Gastroesophageal sphincter (tissue), 4 donors: ENCODE measurements around the gene ACTA1. TPM values are rescaled to one million over a fixed set of nuclear protein-coding genes. Genes with fewer than 3 reads are reported as not detected.

Source experiments
- ATAC-seq: fragments of 150-250 bp; one replicate; pipeline ENCODE4 v1.9.1; 2016; ENCODE audit warnings: mild to moderate bottlenecking, moderate library complexity
- H3K27ac ChIP-seq, 4 donors: fragments of 200-600 bp; sonication (generic) in 3 of 4; 1 replicate in 3 of 4; 2 replicates in 1 of 4; pipeline ENCODE4 v1.5.1; 2016 to 2019
- H3K27me3 ChIP-seq: fragments of 200-600 bp; sonication (generic); one replicate; pipeline ENCODE4 v1.5.1; 2019
- H3K36me3 ChIP-seq, 2 donors: fragments of 200-600 bp; sonication (generic); one replicate each; pipeline ENCODE4 v1.5.1; 2019; ENCODE audit warnings: control low read depth in 1 of 2
- H3K4me1 ChIP-seq, 3 donors: fragments of 200-600 bp; sonication (generic); 1 replicate in 2 of 3; 2 replicates in 1 of 3; pipeline ENCODE4 v1.5.1; 2016 to 2019; ENCODE audit warnings: control low read depth in 2 of 3
- H3K4me3 ChIP-seq, 2 donors: fragments of 200-600 bp; sonication (generic); one replicate each; pipeline ENCODE4 v1.5.1; 2019; ENCODE audit warnings: mild to moderate bottlenecking in 1 of 2, moderate library complexity in 1 of 2
- H3K9me3 ChIP-seq, 3 donors: fragments of 200-600 bp; sonication (generic); one replicate each; pipeline ENCODE4 v1.5.1; 2017 to 2019; ENCODE audit warnings: control low read depth in 2 of 3
- EP300 ChIP-seq: sonication (generic); formaldehyde crosslinking; IDR thresholded peaks from one replicate; pipeline ENCODE4 v1.6.1; 2017; ENCODE audit warnings: antibody characterized with exemption, mild to moderate bottlenecking
- POLR2A ChIP-seq, 2 donors: fragments of 450-650 bp; IDR thresholded peaks; one replicate each; pipeline ENCODE4 v1.6.1; 2017; ENCODE audit warnings: antibody characterized with exemption in 2 of 2, mild to moderate bottlenecking in 2 of 2, moderate library complexity in 1 of 2
- POLR2AphosphoS5 ChIP-seq: sonication (generic); formaldehyde crosslinking; IDR thresholded peaks from one replicate; pipeline ENCODE4 v1.6.1; 2017; ENCODE audit warnings: antibody characterized with exemption
- WGBS, 2 donors: methylation state at CpG; one replicate each; pipeline ENCODE4 v1.1.5; 2018; ENCODE audit warnings: low coverage in 1 of 2; 5-methylcytosine and 5-hydroxymethylcytosine counted together
- total RNA-seq, 4 donors: library from RNA; depleted of rRNA; stranded (reverse); fragments of >200 nt; gene quantifications; one replicate each; pipeline ENCODE4 v1.1.0, GENCODE V29; 2016
- TF ChIP-seq, protein P1 (sequence below), 4 experiments: fragments of 200-600 bp in 2 of 4; fragments of 450-650 bp in 2 of 4; sonication (generic) in 1 of 4; IDR thresholded peaks; one replicate each; pipeline ENCODE4 v1.5.1; 2017 to 2019; ENCODE audit warnings: antibody characterized with exemption in 4 of 4, mild to moderate bottlenecking in 2 of 4, moderate library complexity in 2 of 4

The ACTA1 gene
- total RNA-seq, 4 donors from 2014 or later = 0.27 to 0.42 TPM; not detected in 2

DNA sequence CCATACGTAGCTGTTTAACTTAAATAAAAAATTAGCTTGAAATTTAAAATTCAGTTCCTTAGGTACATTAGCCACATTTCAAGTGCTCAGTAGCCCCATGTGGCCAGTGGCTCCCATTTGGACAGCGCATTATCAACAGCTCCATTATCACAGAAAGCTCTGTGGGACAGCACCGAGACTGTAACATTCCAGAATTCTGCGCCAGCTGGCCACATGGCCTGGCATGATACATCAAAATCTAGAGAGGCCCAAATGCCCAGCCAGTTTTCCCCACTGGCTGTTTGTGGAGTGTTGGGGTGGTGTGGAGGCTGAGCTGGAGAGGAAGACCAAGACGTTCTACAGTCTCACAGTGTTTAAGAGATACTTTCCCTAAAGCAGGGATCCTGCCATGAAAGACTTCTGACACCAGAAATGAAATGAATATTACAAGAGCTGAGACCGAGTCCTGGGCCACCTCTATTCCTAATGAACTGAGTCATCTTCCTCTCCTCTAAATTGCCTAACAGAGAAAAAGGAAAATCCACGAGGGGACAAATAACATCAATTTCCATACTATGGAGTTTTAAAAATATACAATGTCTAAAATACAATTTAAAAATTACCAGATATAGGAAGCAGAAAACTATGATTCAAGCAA is 27.3 kb upstream of the ACTA1 start:
- Histone ChIP-seq H3K4me1 (no peaks in the 10 kb centered on the region), H3K27ac (no peak overlapping the region), H3K9me3 (no peaks in the 10 kb centered on the region), H3K27me3 (no peaks in the 10 kb centered on the region), H3K4me3 (no peak overlapping the region), H3K36me3 (peaks cover 10 to 100% of the 10 kb centered on the region in 2 donors)
- no peak for ATAC-seq
- TF ChIP-seq POLR2AphosphoS5 = no peak
- 97 to 100% methylated on average over 1 to 6 of the region's 7 CpGs for WGBS, 2 donors

DNA sequence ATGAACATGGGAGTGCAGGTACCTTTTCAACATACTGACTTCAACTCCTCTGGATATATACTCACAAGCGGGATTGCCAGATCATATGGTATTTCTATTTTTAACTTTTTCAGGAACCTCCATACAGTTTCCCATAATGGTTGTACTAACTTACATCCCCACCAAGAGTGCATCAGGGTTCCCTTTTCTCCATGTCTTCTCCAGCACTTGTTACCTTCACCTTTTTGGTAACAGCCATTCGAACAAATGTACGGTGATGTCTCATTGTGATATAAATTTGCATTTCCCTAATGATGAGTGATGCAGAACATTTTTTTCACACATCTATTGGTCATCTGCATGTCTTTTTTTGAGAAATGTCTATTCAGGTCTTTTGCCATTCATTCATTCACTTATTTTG is 25.9 kb upstream of the ACTA1 start:
- WGBS, 2 donors = 88 to 100% methylated on average over 3 of the region's 3 CpGs
- TF ChIP-seq, protein P1, sequence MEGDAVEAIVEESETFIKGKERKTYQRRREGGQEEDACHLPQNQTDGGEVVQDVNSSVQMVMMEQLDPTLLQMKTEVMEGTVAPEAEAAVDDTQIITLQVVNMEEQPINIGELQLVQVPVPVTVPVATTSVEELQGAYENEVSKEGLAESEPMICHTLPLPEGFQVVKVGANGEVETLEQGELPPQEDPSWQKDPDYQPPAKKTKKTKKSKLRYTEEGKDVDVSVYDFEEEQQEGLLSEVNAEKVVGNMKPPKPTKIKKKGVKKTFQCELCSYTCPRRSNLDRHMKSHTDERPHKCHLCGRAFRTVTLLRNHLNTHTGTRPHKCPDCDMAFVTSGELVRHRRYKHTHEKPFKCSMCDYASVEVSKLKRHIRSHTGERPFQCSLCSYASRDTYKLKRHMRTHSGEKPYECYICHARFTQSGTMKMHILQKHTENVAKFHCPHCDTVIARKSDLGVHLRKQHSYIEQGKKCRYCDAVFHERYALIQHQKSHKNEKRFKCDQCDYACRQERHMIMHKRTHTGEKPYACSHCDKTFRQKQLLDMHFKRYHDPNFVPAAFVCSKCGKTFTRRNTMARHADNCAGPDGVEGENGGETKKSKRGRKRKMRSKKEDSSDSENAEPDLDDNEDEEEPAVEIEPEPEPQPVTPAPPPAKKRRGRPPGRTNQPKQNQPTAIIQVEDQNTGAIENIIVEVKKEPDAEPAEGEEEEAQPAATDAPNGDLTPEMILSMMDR (IDR thresholded peaks at IDR 0.05) = no peak
- TF ChIP-seq POLR2A (IDR thresholded peaks at IDR 0.05) = no peak
- TF ChIP-seq EP300 = no peak
- no peak for TF ChIP-seq POLR2AphosphoS5
- ATAC-seq = no peak
- Histone ChIP-seq H3K36me3 (peaks cover 10 to 100% of the 10 kb centered on the region in 2 donors), H3K4me1 (no peaks in the 10 kb centered on the region), H3K27ac (no peak overlapping the region), H3K9me3 (no peaks in the 10 kb centered on the region), H3K27me3 (no peaks in the 10 kb centered on the region), H3K4me3 (no peak overlapping the region)

DNA sequence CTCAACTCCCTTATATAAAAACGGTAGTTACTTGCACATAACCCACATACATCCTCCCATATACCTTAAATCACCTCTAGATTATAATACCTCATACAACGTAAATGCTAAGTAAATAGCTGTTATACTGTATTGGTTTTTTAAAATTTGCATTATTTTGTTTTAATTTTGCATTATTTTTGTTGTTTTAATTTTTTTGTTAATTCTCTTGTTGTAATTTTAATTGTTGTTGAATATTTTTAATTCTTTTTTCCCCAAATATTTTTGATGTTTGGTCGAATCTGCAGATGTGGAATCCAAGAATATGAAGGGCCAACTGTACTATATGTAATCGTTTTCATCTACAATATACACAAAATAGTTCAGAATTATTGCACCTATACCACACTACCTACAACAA is 23.5 kb upstream of the ACTA1 start:
- no peaks in the 10 kb centered on the region for H3K4me1 ChIP-seq
- H3K9me3 ChIP-seq = no peaks in the 10 kb centered on the region
- TF ChIP-seq, protein P1 (IDR thresholded peaks at IDR 0.05) = no peak
- no peak for TF ChIP-seq POLR2AphosphoS5
- TF ChIP-seq EP300 = no peak
- no peak for TF ChIP-seq POLR2A (IDR thresholded peaks at IDR 0.05)
- H3K4me3 ChIP-seq = no peak overlapping the region
- H3K36me3 ChIP-seq = peaks cover 7 to 95% of the 10 kb centered on the region in 2 donors
- no peak for ATAC-seq
- WGBS, 2 donors = 77 to 87% methylated on average over 4 of the region's 4 CpGs
- no peak overlapping the region for H3K27ac ChIP-seq
- H3K27me3 ChIP-seq = no peaks in the 10 kb centered on the region

DNA sequence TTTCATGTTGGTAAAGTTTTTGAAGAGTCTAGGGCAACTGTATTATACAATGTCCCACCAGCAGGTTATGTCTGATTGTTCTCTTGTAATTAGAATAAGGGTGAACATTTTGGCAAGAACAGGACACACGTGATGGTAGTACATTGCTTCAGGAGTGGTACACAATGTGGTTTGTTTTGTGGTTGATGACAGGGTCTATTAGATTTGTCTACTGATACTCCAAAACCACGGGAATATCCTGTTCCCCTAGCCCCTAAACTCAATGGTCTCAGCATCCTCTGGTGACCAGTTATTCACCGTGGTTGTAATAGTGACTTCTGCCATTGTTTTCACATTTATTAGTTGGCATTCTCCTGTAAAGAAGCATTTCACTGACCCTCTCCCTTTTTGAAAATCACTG is 22.1 kb upstream of the ACTA1 start:
- no peak for TF ChIP-seq POLR2A (IDR thresholded peaks at IDR 0.05)
- TF ChIP-seq POLR2AphosphoS5 = no peak
- TF ChIP-seq, protein P1 (IDR thresholded peaks at IDR 0.05) = no peak
- no peak for TF ChIP-seq EP300
- Histone ChIP-seq H3K4me3 (no peak overlapping the region), H3K27ac (no peak overlapping the region), H3K4me1 (no peaks in the 10 kb centered on the region), H3K27me3 (no peaks in the 10 kb centered on the region), H3K36me3 (peaks cover 7 to 95% of the 10 kb centered on the region in 2 donors), H3K9me3 (no peaks in the 10 kb centered on the region)
- no peak for ATAC-seq
- 80 to 83% methylated on average over 1 to 3 of the region's 3 CpGs for WGBS, 2 donors

DNA sequence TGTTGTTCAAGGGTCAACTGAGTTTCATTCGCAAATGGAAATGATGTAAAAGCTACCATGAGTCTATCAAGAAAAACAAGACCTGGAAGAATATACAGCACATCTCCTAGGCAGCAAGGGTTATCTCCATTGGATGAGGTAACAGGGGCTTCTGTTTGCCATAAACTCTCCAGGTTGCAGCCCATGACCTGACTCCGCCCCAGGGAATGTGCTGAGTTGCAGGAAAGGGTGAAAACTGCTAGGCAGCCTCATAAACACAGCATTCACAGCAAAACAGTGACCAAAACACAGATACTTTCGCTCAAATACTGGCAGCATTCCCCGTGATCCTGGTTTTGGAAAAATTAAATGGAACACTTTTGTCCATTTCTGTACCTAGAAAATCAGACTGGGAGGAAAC is 20.2 kb upstream of the ACTA1 start:
- H3K9me3 ChIP-seq = no peaks in the 10 kb centered on the region
- H3K27me3 ChIP-seq = no peaks in the 10 kb centered on the region
- H3K4me1 ChIP-seq = no peaks in the 10 kb centered on the region
- no peak for TF ChIP-seq EP300
- TF ChIP-seq, protein P1 (IDR thresholded peaks at IDR 0.05) = no peak
- no peak for TF ChIP-seq POLR2A (IDR thresholded peaks at IDR 0.05)
- no peak for TF ChIP-seq POLR2AphosphoS5
- H3K4me3 ChIP-seq = no peak overlapping the region
- H3K27ac ChIP-seq = no peak overlapping the region
- 87 to 89% methylated on average over 3 to 4 of the region's 4 CpGs for WGBS, 2 donors
- ATAC-seq = no peak
- peaks cover 0 to 95% of the 10 kb centered on the region in 2 donors for H3K36me3 ChIP-seq
